PC-9 (cell line): ENCODE data around the gene FASTKD2.

ENCODE experiments used
- EZH2 ChIP-seq: fragments of 200-600 bp; sonication (generic); IDR thresholded peaks from 2 replicates; pipeline ENCODE4 v1.8.0; 2017; ENCODE audit warnings: antibody characterized with exemption, low read depth
- TF ChIP-seq, protein P1 (sequence below): fragments of 200-600 bp; sonication (generic); conservative IDR thresholded peaks from 2 replicates; pipeline ENCODE4 v1.6.1; 2017; ENCODE audit warnings: mixed run types, antibody characterized with exemption, mild to moderate bottlenecking, moderate library complexity

DNA sequence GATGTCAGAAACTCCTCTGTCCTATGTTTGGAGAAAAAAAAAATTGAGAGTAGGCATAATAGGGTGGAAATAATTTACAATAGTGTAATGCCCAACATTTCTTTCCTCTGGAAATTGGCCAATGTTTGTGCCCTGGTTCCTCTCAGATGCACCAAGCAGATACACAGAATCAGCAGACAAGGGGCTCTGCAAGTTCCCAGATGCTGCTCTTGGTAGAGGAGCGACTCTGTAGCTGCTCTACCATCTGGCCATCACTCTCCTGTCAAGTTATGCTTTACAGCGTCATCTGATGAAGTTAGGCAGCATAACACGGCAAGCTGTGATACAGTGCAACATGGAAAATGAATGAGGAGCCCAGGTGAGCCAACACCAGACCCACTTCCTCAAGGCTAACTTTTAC, 48.8 kb upstream of the FASTKD2 start:
- no peak for TF ChIP-seq EZH2
- TF ChIP-seq, protein P1, sequence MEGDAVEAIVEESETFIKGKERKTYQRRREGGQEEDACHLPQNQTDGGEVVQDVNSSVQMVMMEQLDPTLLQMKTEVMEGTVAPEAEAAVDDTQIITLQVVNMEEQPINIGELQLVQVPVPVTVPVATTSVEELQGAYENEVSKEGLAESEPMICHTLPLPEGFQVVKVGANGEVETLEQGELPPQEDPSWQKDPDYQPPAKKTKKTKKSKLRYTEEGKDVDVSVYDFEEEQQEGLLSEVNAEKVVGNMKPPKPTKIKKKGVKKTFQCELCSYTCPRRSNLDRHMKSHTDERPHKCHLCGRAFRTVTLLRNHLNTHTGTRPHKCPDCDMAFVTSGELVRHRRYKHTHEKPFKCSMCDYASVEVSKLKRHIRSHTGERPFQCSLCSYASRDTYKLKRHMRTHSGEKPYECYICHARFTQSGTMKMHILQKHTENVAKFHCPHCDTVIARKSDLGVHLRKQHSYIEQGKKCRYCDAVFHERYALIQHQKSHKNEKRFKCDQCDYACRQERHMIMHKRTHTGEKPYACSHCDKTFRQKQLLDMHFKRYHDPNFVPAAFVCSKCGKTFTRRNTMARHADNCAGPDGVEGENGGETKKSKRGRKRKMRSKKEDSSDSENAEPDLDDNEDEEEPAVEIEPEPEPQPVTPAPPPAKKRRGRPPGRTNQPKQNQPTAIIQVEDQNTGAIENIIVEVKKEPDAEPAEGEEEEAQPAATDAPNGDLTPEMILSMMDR, result no peak
